CD14-positive monocyte (primary cell): ENCODE measurements around the gene HARBI1. TPM values are rescaled to one million over a fixed set of nuclear protein-coding genes. Genes with fewer than 3 reads are reported as not detected.

ENCODE experiments used
- DNase-seq, 3 donors: peaks; one replicate each; pipeline ENCODE4 v3.0.0-alpha.2; 2011 to 2022
- H2AFZ ChIP-seq: 2 replicates; pipeline ENCODE4 v1.6.0; 2012; ENCODE audit warnings: mild to moderate bottlenecking, low read depth, low read length, inconsistent platforms; ENCODE audit not compliant: insufficient read depth, poor library complexity, severe bottlenecking
- H3K27ac ChIP-seq, 2 donors: 1 replicate in 1 of 2; 2 replicates in 1 of 2; pipeline ENCODE4 v1.5.1; 2012 to 2013; ENCODE audit warnings: low read length in 2 of 2, control low read depth in 1 of 2, inconsistent platforms in 1 of 2, low read depth in 1 of 2, mild to moderate bottlenecking in 1 of 2
- H3K27me3 ChIP-seq, 2 donors: one replicate each; pipeline versions ENCODE4 v1.6.0 to v1.6.1; 2011 to 2013; ENCODE audit warnings: low read length in 2 of 2; ENCODE audit not compliant: control insufficient read depth in 2 of 2, insufficient read depth in 2 of 2
- H3K36me3 ChIP-seq, 2 donors: replicated peaks in 1 of 2; 1 replicate in 1 of 2; 2 replicates in 1 of 2; pipeline versions ENCODE4 v1.5.1 to v1.6.1; 2012 to 2013; ENCODE audit warnings: low read length in 2 of 2, control low read depth in 1 of 2, inconsistent platforms in 1 of 2, mild to moderate bottlenecking in 1 of 2; ENCODE audit not compliant: insufficient read depth in 2 of 2, control insufficient read depth in 1 of 2
- H3K4me1 ChIP-seq, 2 donors: 1 replicate in 1 of 2; 2 replicates in 1 of 2; pipeline versions ENCODE4 v1.5.1 to v1.6.1; 2012 to 2013; ENCODE audit warnings: low read length in 2 of 2, control low read depth in 1 of 2, inconsistent platforms in 1 of 2, mild to moderate bottlenecking in 1 of 2, moderate library complexity in 1 of 2; ENCODE audit not compliant: insufficient read depth in 2 of 2, control insufficient read depth in 1 of 2
- H3K4me2 ChIP-seq: replicated peaks from 2 replicates; pipeline ENCODE3; 2012; ENCODE audit warnings: low read length, moderate library complexity, mild to moderate bottlenecking; ENCODE audit not compliant: poor library complexity, severe bottlenecking; ENCODE audit errors: extremely low read depth
- H3K4me3 ChIP-seq, 3 experiments: fragments of 200-600 bp in 1 of 3; sonication (generic) in 1 of 3; replicated peaks in 1 of 3; 1 replicate in 2 of 3; 2 replicates in 1 of 3; pipeline ENCODE4 v1.5.1; 2011 to 2013; ENCODE audit warnings: low read length in 3 of 3, mild to moderate bottlenecking in 3 of 3, control low read depth in 2 of 3, low read depth in 2 of 3, inconsistent platforms in 1 of 3, moderate library complexity in 1 of 3
- H3K79me2 ChIP-seq: 2 replicates; pipeline ENCODE4 v1.6.0; 2012; ENCODE audit warnings: mild to moderate bottlenecking, control low read depth, inconsistent platforms, low read length, moderate library complexity; ENCODE audit not compliant: insufficient read depth
- H3K9ac ChIP-seq: 2 replicates; pipeline ENCODE4 v1.6.0; 2017; ENCODE audit warnings: low read length, mild to moderate bottlenecking; ENCODE audit not compliant: insufficient read depth, poor library complexity, severe bottlenecking
- H3K9me3 ChIP-seq, 2 donors: replicated peaks in 1 of 2; 1 replicate in 1 of 2; 2 replicates in 1 of 2; pipeline versions ENCODE4 v1.5.1 to v1.6.1; 2012 to 2013; ENCODE audit warnings: low read length in 2 of 2, control low read depth in 1 of 2; ENCODE audit not compliant: control insufficient read depth in 1 of 2, insufficient read depth in 1 of 2
- H4K20me1 ChIP-seq: 2 replicates; pipeline ENCODE4 v1.6.0; 2012; ENCODE audit warnings: mild to moderate bottlenecking, low read length, control low read depth, moderate library complexity; ENCODE audit not compliant: insufficient read depth
- H3K27ac Mint-ChIP-seq, 7 donors: one replicate each; pipeline ENCODE4 v1.8.0; 2020; ENCODE audit warnings: mild to moderate bottlenecking in 7 of 7, mixed read lengths in 7 of 7, moderate library complexity in 6 of 7, inconsistent platforms in 2 of 7
- H3K27me3 Mint-ChIP-seq, 3 donors: one replicate each; pipeline ENCODE4 v1.8.0; 2021 to 2022; ENCODE audit warnings: low read depth in 3 of 3, mild to moderate bottlenecking in 3 of 3, mixed read lengths in 3 of 3, moderate library complexity in 3 of 3, inconsistent platforms in 1 of 3
- H3K36me3 Mint-ChIP-seq, 2 donors: one replicate each; pipeline ENCODE4 v1.8.0; 2020; ENCODE audit warnings: mixed read lengths in 2 of 2, inconsistent platforms in 1 of 2, mild to moderate bottlenecking in 1 of 2
- H3K4me1 Mint-ChIP-seq: one replicate; pipeline ENCODE4 v1.8.0; 2020; ENCODE audit warnings: mild to moderate bottlenecking, mixed read lengths
- H3K4me3 Mint-ChIP-seq, 2 donors: one replicate each; pipeline ENCODE4 v1.8.0; 2020; ENCODE audit warnings: mild to moderate bottlenecking in 2 of 2, mixed read lengths in 2 of 2, moderate library complexity in 1 of 2
- H3K9me3 Mint-ChIP-seq, 7 donors: one replicate each; pipeline ENCODE4 v1.8.0; 2020 to 2022; ENCODE audit warnings: mixed read lengths in 7 of 7, mild to moderate bottlenecking in 6 of 7, moderate library complexity in 6 of 7, inconsistent platforms in 2 of 7
- WGBS: methylation state at CpG from one replicate; pipeline ENCODE4 v1.1.5; 2013; ENCODE audit warnings: missing lambda C conversion rate; ENCODE audit not compliant: insufficient coverage; 5-methylcytosine and 5-hydroxymethylcytosine counted together
- intact Hi-C, 2 donors: fragments of 100-400 bp; cut with micrococcal nuclease; formaldehyde crosslinking; loops; one replicate each; pipeline versions ENCODE4 v1.15.0 to v1.15.1; 2023
- polyA plus RNA-seq, 3 donors: library from polyadenylated mRNA; depleted of rRNA in 1 of 3; unstranded in 2 of 3; stranded (reverse) in 1 of 3; fragments of 300-500 nt in 2 of 3; fragments of >200 nt in 1 of 3; fragmentation: Illumina TruSeq in 2 of 3; gene quantifications; 1 replicate in 2 of 3; 2 replicates in 1 of 3; pipeline ENCODE4 v1.2.3, GENCODE V29; 2012 to 2021
- TF ChIP-seq, protein P1 (sequence below): fragments of 200-600 bp; IDR thresholded peaks from one replicate; pipeline ENCODE4 v1.8.0; 2022; ENCODE audit warnings: antibody characterized with exemption, mild to moderate bottlenecking

The HARBI1 gene
- polyA plus RNA-seq, 3 donors = 2.1 to 4.4 (median 2.1) TPM

DNA sequence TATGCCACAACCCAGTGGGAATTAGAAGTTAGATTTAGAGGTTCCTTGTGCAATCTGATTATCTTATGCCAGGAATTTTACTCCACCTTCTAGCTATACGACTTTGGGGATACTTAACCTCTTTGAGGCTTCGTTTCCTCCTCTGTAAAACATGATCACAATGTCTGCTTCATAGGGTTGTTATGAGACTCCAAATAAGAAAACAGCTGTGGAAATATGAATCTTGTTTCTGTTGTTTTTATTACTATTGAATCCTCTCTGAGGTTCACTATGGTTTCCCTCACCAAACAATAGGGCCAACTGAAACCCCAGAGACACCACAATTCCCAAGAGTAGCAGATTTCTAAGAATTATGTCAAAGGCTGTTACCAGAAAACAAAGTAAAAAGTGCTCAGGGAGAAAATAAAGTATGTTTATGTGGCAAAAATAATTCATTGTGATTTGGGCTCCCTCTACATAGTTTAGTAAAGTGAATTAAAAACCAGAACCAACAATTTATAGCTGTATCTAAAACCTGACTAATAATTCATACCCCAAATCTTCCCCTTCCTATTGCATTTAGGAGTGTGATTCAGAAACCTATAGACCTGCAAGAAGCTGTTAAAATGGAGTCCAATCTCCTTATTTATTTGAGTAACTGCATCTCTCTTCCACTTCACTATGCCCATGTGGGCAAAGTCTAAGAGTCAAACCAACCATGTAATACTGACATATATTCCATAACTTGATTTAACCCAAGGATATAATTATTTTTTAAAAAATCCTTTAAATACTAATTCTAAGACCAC is 61.6 kb downstream of the HARBI1 start:
- Histone ChIP-seq H3K36me3 (no peaks in the 10 kb centered on the region), H4K20me1 (peaks cover 56% of the 10 kb centered on the region), H3K27ac (peak overlapping the region in 1 of 2 donors; percentile 65), H3K4me1 (peaks cover 24 to 29% of the 10 kb centered on the region in 2 donors), H3K79me2 (peaks cover 83% of the 10 kb centered on the region), H3K9ac (no peak overlapping the region), H3K4me2 (no peak overlapping the region), H3K4me3 (no peak overlapping the region), H3K9me3 (no peaks in the 10 kb centered on the region), H3K27me3 (no peaks in the 10 kb centered on the region), H2AFZ (no peak overlapping the region)
- H3K4me3 Mint-ChIP-seq = no peak overlapping the region
- H3K9me3 Mint-ChIP-seq = no peaks in the 10 kb centered on the region
- intact Hi-C loops = no loop called here
- H3K27ac Mint-ChIP-seq = no peak overlapping the region
- DNase-seq = no peak
- WGBS = no CpG with 5 or more reads among the region's 2 CpGs
- H3K4me1 Mint-ChIP-seq = peaks cover 34% of the 10 kb centered on the region
- H3K27me3 Mint-ChIP-seq = peaks cover 0 to 2% (median 0%) of the 10 kb centered on the region in 3 donors
- TF ChIP-seq, protein P1, sequence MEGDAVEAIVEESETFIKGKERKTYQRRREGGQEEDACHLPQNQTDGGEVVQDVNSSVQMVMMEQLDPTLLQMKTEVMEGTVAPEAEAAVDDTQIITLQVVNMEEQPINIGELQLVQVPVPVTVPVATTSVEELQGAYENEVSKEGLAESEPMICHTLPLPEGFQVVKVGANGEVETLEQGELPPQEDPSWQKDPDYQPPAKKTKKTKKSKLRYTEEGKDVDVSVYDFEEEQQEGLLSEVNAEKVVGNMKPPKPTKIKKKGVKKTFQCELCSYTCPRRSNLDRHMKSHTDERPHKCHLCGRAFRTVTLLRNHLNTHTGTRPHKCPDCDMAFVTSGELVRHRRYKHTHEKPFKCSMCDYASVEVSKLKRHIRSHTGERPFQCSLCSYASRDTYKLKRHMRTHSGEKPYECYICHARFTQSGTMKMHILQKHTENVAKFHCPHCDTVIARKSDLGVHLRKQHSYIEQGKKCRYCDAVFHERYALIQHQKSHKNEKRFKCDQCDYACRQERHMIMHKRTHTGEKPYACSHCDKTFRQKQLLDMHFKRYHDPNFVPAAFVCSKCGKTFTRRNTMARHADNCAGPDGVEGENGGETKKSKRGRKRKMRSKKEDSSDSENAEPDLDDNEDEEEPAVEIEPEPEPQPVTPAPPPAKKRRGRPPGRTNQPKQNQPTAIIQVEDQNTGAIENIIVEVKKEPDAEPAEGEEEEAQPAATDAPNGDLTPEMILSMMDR = no peak
- peaks cover 2 to 9% of the 10 kb centered on the region in 2 donors for H3K36me3 Mint-ChIP-seq

DNA sequence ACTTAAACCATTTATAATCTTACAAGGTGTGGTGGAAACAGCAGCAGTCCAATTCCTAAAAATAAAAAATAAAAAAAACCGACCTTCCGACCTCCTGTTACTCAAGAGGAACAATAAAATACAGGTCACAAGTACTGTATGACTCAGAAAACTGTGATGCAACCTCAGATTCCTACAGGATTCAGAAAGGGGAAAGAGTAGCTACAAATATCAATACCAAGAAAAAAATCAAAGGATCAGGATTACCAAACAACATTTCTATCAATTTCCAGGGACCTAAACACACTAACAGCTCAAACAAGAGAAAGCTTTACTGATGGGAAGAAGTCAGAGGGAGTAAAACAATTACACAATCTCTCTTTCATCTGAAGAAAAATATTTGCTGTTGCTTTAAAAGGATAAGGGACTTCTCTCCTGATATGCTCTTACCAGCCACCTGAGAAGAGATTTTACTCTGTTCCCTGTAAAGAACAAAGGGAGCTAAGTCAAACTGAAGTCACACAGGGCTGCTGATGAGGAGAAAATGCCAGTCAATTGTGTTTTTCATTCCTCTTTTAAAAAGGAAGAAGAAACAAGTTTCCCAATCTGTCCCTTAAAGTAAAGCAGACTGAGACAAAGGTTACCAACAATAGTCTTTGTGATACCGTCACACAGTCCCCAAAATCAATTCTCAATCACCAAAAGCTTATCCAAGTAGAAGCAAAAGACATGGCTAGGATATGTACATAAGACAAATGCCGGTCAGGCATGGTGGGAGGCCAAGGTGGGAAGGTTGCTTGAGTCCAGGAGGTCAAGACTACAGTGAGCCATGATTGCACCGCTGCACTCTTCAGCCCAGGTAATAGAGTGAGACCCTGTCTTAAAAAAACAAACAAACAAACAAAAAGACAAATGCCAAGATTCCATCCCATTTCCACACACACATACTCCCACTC is 62.5 kb downstream of the HARBI1 start:
- WGBS = 100% methylated on average over 2 of the region's 5 CpGs
- H3K27ac Mint-ChIP-seq = peak overlapping the region; percentile 38 to 81 (median 72)
- Histone ChIP-seq H2AFZ (no peak overlapping the region), H4K20me1 (peaks cover 66% of the 10 kb centered on the region), H3K27me3 (no peaks in the 10 kb centered on the region), H3K27ac (peak overlapping the region in 1 of 2 donors; percentile 65), H3K9me3 (no peaks in the 10 kb centered on the region), H3K4me2 (peak overlapping the region; percentile 53), H3K9ac (no peak overlapping the region), H3K36me3 (no peaks in the 10 kb centered on the region), H3K4me1 (peaks cover 19 to 22% of the 10 kb centered on the region in 2 donors), H3K79me2 (peaks cover 81% of the 10 kb centered on the region), H3K4me3 (peak overlapping the region in 1 of 3 experiments; percentile 21)
- peak; percentile 17 to 73 (median 62) for DNase-seq
- intact Hi-C loops = no loop called here
- no peaks in the 10 kb centered on the region for H3K9me3 Mint-ChIP-seq
- H3K4me1 Mint-ChIP-seq = peaks cover 25% of the 10 kb centered on the region
- H3K27me3 Mint-ChIP-seq = peaks cover 0 to 2% (median 0%) of the 10 kb centered on the region in 3 donors
- peak overlapping the region in 1 of 2 donors; percentile 50 for H3K4me3 Mint-ChIP-seq
- H3K36me3 Mint-ChIP-seq = peaks cover 2 to 9% of the 10 kb centered on the region in 2 donors
- TF ChIP-seq, protein P1 = no peak
